OCI-LY3 (cell line): ENCODE data around the gene MAPKAP1.
A peak's percentile ranks its signal among the peaks of the same experiment; 100 is the strongest.
"Not testable (repeated sequence)": the region's sequence is repeated elsewhere in the genome, so short reads cannot be mapped to it uniquely, and the experiment has no call there.

Experiments used
- H2AFZ ChIP-seq: fragments of 200-600, 300-600 bp; shearing (Covaris generic); 2 replicates; pipeline ENCODE4 v1.6.0; 2014; ENCODE audit warnings: antibody characterized with exemption, low read depth, low read length
- H3K27ac ChIP-seq: fragments of 200-600, 300-600 bp; sonication (generic); 2 replicates; pipeline ENCODE4 v1.5.1; 2014; ENCODE audit warnings: mild to moderate bottlenecking, low read length, moderate library complexity, mixed read lengths
- H3K27me3 ChIP-seq: fragments of 200-600, 300-600 bp; sonication (generic); 2 replicates; pipeline ENCODE4 v1.6.1; 2014; ENCODE audit warnings: low read depth, low read length, mixed read lengths
- H3K36me3 ChIP-seq: fragments of 200-600, 300-600 bp; sonication (generic); replicated peaks from 2 replicates; pipeline ENCODE3; 2014; ENCODE audit warnings: low read depth, low read length, mixed read lengths
- H3K4me1 ChIP-seq: fragments of 300-600, 200-600 bp; sonication (generic); 2 replicates; pipeline ENCODE4 v1.6.1; 2014; ENCODE audit warnings: low read length, mixed read lengths
- H3K4me2 ChIP-seq: fragments of 200-600, 300-600 bp; sonication (generic); 2 replicates; pipeline ENCODE4 v1.6.1; 2014; ENCODE audit warnings: low read length, mixed read lengths
- H3K4me3 ChIP-seq: fragments of 300-600, 200-600 bp; sonication (generic); 2 replicates; pipeline ENCODE4 v1.5.1; 2014; ENCODE audit warnings: antibody characterized with exemption, mild to moderate bottlenecking, low read length, moderate library complexity
- H3K79me2 ChIP-seq: fragments of 300-600, 200-600 bp; shearing (Covaris generic); 2 replicates; pipeline ENCODE4 v1.6.1; 2014; ENCODE audit warnings: mild to moderate bottlenecking, low read length, mixed read lengths
- H3K9ac ChIP-seq: fragments of 300-600, 200-600 bp; shearing (Covaris generic); 2 replicates; pipeline ENCODE4 v1.6.0; 2014; ENCODE audit warnings: mild to moderate bottlenecking, low read length, moderate library complexity
- H3K9me3 ChIP-seq: fragments of 200-600, 300-600 bp; shearing (Covaris generic); 2 replicates; pipeline ENCODE4 v1.6.1; 2014; ENCODE audit warnings: low read length, mixed read lengths; ENCODE audit not compliant: insufficient read depth
- H4K20me1 ChIP-seq: fragments of 200-600, 300-600 bp; sonication (generic); 2 replicates; pipeline ENCODE4 v1.6.1; 2016; ENCODE audit warnings: low read length, mixed read lengths; ENCODE audit not compliant: insufficient read depth
- EZH2phosphoT487 ChIP-seq: fragments of 200-600 bp; shearing (Covaris generic); IDR thresholded peaks from 2 replicates; pipeline ENCODE4 v1.6.1; 2018; ENCODE audit warnings: antibody characterized with exemption, mixed run types, low read depth
- TF ChIP-seq, protein P1 (sequence below): fragments of 200-600, 300-600 bp; sonication (generic); IDR thresholded peaks from 2 replicates; pipeline ENCODE4 v1.5.1; 2014; ENCODE audit warnings: antibody characterized with exemption, low read length, low read depth

MAPKAP1 gene

DNA sequence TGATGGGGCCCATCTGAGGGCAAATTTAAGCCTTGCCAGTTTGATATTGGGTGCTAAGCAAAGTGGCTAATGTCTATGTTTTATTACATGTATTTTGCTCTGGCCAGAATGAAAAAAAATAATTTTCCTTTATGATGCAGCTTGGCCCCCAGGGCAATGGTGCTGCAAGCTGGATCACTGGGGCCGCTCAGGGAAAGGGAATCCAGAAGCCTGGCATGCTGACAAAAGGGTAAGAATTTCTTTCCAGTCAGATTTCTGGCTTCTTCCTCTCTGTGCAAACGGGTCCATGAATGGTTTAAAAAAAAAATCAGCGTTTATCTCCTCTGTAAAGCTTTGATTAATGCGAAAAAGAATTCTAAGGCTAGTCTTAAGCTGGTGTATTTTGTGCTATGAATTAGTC is 138.4 kb downstream of the MAPKAP1 start:
- no peaks in the 10 kb centered on the region; the same call in 1 of the 2 replicates for H3K9me3 ChIP-seq
- H3K4me3 ChIP-seq: no peak overlapping the region
- H3K4me2 ChIP-seq: no peak overlapping the region
- no peak overlapping the region for H3K27ac ChIP-seq
- no peak overlapping the region for H3K9ac ChIP-seq
- TF ChIP-seq, protein P1, sequence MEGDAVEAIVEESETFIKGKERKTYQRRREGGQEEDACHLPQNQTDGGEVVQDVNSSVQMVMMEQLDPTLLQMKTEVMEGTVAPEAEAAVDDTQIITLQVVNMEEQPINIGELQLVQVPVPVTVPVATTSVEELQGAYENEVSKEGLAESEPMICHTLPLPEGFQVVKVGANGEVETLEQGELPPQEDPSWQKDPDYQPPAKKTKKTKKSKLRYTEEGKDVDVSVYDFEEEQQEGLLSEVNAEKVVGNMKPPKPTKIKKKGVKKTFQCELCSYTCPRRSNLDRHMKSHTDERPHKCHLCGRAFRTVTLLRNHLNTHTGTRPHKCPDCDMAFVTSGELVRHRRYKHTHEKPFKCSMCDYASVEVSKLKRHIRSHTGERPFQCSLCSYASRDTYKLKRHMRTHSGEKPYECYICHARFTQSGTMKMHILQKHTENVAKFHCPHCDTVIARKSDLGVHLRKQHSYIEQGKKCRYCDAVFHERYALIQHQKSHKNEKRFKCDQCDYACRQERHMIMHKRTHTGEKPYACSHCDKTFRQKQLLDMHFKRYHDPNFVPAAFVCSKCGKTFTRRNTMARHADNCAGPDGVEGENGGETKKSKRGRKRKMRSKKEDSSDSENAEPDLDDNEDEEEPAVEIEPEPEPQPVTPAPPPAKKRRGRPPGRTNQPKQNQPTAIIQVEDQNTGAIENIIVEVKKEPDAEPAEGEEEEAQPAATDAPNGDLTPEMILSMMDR: no peak
- TF ChIP-seq EZH2phosphoT487: no peak
- no peaks in the 10 kb centered on the region for H3K27me3 ChIP-seq
- H3K79me2 ChIP-seq: no peaks in the 10 kb centered on the region
- H3K36me3 ChIP-seq: peaks cover 13% of the 10 kb centered on the region
- no peak overlapping the region for H2AFZ ChIP-seq
- H3K4me1 ChIP-seq: no peaks in the 10 kb centered on the region
- no peaks in the 10 kb centered on the region for H4K20me1 ChIP-seq

DNA sequence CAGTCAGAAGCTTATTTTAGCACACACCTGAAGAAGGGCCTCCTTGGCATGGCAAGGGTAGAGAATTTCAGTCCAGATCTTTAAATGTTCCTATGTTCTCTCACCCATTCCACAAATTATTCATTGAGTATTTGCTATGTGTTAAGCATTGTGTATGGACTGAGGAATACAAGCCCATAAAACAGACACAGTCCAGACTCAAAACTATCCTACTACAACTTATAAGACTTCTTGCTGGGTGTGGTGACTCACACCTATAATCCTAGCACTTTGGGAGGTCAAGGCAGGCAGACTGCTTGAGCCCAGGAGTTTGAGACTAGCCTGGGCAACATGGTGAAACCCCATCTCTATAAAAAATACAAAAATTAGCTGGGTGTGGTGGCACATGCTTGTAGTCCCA is 141.0 kb downstream of the MAPKAP1 start:
- H3K27ac ChIP-seq, H3K36me3 ChIP-seq, H3K4me1 ChIP-seq, H2AFZ ChIP-seq, H3K9ac ChIP-seq, H3K4me2 ChIP-seq, H3K4me3 ChIP-seq, H3K27me3 ChIP-seq, H4K20me1 ChIP-seq, H3K9me3 ChIP-seq, H3K79me2 ChIP-seq: not testable (repeated sequence)

DNA sequence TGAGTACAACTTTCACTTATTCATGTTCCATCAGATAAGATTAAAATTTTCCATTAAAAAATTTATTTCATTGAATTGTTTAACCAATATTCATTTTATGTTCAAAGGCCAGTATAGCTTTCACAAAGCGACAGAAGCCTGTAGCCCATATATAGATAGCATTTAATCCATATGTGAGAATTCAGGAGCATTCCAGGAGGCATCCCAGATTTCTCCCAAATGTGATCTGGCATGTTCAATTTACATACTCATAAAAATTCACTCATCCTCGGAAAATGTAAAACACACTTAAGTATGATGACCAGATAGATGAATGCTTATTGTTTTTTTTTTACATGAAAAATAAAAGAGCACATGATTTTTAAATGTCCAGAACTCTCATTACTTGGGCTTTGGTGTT is 141.9 kb downstream of the MAPKAP1 start:
- H2AFZ ChIP-seq: no peak overlapping the region
- no peak overlapping the region for H3K9ac ChIP-seq
- no peak overlapping the region for H3K27ac ChIP-seq
- H3K4me3 ChIP-seq: no peak overlapping the region
- no peaks in the 10 kb centered on the region for H3K79me2 ChIP-seq
- H3K27me3 ChIP-seq: no peaks in the 10 kb centered on the region
- peaks cover 2% of the 10 kb centered on the region for H3K36me3 ChIP-seq
- TF ChIP-seq EZH2phosphoT487: no peak
- TF ChIP-seq, protein P1: no peak
- no peaks in the 10 kb centered on the region; the same call in 1 of the 2 replicates for H3K9me3 ChIP-seq
- H3K4me1 ChIP-seq: peaks cover 11% of the 10 kb centered on the region
- H4K20me1 ChIP-seq: peaks cover 12% of the 10 kb centered on the region; the same call in 1 of the 2 replicates
- H3K4me2 ChIP-seq: no peak overlapping the region

DNA sequence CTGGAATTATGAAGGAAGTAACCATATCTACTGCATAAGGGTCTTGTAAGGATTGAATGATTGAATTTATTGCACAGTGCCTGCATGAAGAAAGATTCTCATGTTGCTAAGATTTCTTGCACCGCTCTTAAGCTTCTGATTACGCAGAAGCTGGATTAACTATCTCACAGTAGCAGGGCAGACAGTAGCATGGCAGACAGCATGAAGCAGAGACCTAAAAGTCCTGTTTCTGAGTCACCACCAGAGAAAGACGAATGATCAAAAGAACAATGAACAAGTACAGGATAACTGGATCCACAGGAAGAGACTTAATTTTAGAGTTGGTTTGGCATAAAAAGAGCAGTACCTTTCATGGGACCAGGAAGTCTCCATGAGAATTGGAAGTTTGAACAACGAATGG is 142.4 kb downstream of the MAPKAP1 start:
- Histone ChIP-seq H3K27me3 (no peaks in the 10 kb centered on the region), H3K27ac (no peak overlapping the region), H3K4me1 (peaks cover 11% of the 10 kb centered on the region), H3K79me2 (no peaks in the 10 kb centered on the region), H3K9ac (no peak overlapping the region), H3K9me3 (no peaks in the 10 kb centered on the region), H3K4me2 (no peak overlapping the region), H3K4me3 (no peak overlapping the region), H2AFZ (no peak overlapping the region), H3K36me3 (no peaks in the 10 kb centered on the region), H4K20me1 (peaks cover 12% of the 10 kb centered on the region; the same call in 1 of the 2 replicates)
- no peak for TF ChIP-seq EZH2phosphoT487
- TF ChIP-seq, protein P1: no peak

DNA sequence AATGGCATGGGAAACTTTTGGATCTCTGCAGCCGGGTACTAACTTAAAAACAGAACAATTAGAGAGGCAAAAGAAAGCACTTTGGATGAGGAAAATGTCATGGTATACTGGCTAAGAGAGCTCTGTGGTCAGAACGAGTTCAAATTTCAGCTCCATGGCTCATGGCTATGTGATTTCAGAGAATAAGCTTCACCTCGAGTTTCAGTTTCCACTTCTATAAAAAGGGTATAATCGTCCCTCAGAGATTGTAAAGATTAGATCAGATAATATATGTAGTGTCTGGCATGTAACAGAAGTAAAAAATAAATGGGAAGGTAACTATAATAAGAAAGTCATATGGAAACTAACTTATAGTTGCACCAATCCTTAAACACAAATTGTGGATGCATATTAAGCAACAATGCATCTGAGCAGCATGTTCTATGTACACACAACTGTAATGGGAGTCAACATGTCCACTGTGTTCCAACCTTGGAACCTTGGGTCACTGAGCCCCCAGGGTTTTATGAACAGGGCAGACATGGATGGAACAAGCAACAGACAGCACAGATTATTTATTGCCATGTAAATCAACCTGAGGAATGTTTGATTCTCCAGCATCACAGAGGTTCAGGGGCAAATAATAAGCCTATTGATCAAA is 145.4 kb downstream of the MAPKAP1 start:
- no peak overlapping the region for H3K4me3 ChIP-seq
- H3K27ac ChIP-seq: no peak overlapping the region
- no peaks in the 10 kb centered on the region for H3K79me2 ChIP-seq
- peak overlapping the region; percentile 23 for H3K4me2 ChIP-seq
- H3K9ac ChIP-seq: no peak overlapping the region
- peaks cover 11% of the 10 kb centered on the region for H3K4me1 ChIP-seq
- H3K9me3 ChIP-seq: no peaks in the 10 kb centered on the region
- TF ChIP-seq EZH2phosphoT487: no peak
- TF ChIP-seq, protein P1: no peak
- peaks cover 7% of the 10 kb centered on the region for H3K36me3 ChIP-seq
- H2AFZ ChIP-seq: no peak overlapping the region
- H3K27me3 ChIP-seq: no peaks in the 10 kb centered on the region
- peaks cover 12% of the 10 kb centered on the region; the same call in 1 of the 2 replicates for H4K20me1 ChIP-seq
